Measurements from ENCODE around the gene GCG.

The GCG gene

GRCh38 chr2:162153608-162154224, 1.7 kb upstream of the GCG start:
- DNase-seq (ENCODE audit: low read depth, low spot score): no peak
- no peak overlapping the region for H3K27ac ChIP-seq

- H3K27ac ChIP-seq: no peak overlapping the region
- DNase-seq (ENCODE audit: low read depth, low spot score): no peak
These were observed 2.1 kb downstream of the GCG start for GRCh38 chr2:162149940-162150339.

- no peak for DNase-seq (ENCODE audit: low read depth, low spot score)
These were observed 2.6 kb downstream of the GCG start for GRCh38 chr2:162149466-162149865.

GRCh38 chr2:162148956-162149355, 3.1 kb downstream of the GCG start:
- H3K27ac ChIP-seq: no peak overlapping the region
- DNase-seq (ENCODE audit: low read depth, low spot score): no peak

More at GRCh38 chr2:162149466-162149865, 2.6 kb downstream of the GCG start:
- H3K27ac ChIP-seq: no peak overlapping the region

GRCh38 chr2:162143969-162144368, 8.1 kb downstream of the GCG start:
- H3K27ac ChIP-seq: no peak overlapping the region
- DNase-seq (ENCODE audit: low read depth, low spot score): no peak

GRCh38 chr2:162138310-162138709, 13.7 kb downstream of the GCG start:
- H3K27ac ChIP-seq: no peak overlapping the region
- DNase-seq (ENCODE audit: low read depth, low spot score): no peak

GRCh38 chr2:162127422-162127821, 24.6 kb downstream of the GCG start:
- H3K27ac ChIP-seq: no peak overlapping the region
- no peak for DNase-seq (ENCODE audit: low read depth, low spot score)

GRCh38 chr2:162126527-162126926, 25.5 kb downstream of the GCG start:
- no peak for DNase-seq (ENCODE audit: low read depth, low spot score)

GRCh38 chr2:162126111-162126519, 25.9 kb downstream of the GCG start:
- H3K27ac ChIP-seq: no peak overlapping the region
- no peak for DNase-seq (ENCODE audit: low read depth, low spot score)

More at GRCh38 chr2:162126527-162126926, 25.5 kb downstream of the GCG start:
- no peak overlapping the region for H3K27ac ChIP-seq

- no peak overlapping the region for H3K27ac ChIP-seq
- no peak for DNase-seq (ENCODE audit: low read depth, low spot score)
These were observed 26.9 kb downstream of the GCG start for GRCh38 chr2:162125138-162125537.

- no peak overlapping the region for H3K27ac ChIP-seq
- no peak for DNase-seq (ENCODE audit: low read depth, low spot score)
These were observed 28.0 kb downstream of the GCG start for GRCh38 chr2:162123806-162124758.

GRCh38 chr2:162118166-162119031, 33.6 kb downstream of the GCG start:
- DNase-seq (ENCODE audit: low read depth, low spot score): no peak
- H3K27ac ChIP-seq: peak overlapping the region; percentile 73

GRCh38 chr2:162116352-162116751, 35.7 kb downstream of the GCG start:
- no peak for DNase-seq (ENCODE audit: low read depth, low spot score)
- H3K27ac ChIP-seq: no peak overlapping the region

GRCh38 chr2:162115076-162115475, 37.0 kb downstream of the GCG start:
- no peak for DNase-seq (ENCODE audit: low read depth, low spot score)
- H3K27ac ChIP-seq: no peak overlapping the region

- peak overlapping the region; percentile 26 for H3K27ac ChIP-seq
- no peak for DNase-seq (ENCODE audit: low read depth, low spot score)
These were observed 37.8 kb downstream of the GCG start for GRCh38 chr2:162114271-162114670.

GRCh38 chr2:162113776-162114168, 38.3 kb downstream of the GCG start:
- peak; percentile 29 for DNase-seq (ENCODE audit: low read depth, low spot score)
- peak overlapping the region; percentile 26 for H3K27ac ChIP-seq

GRCh38 chr2:162113088-162113775, 38.8 kb downstream of the GCG start:
- peak overlapping the region; percentile 26 for H3K27ac ChIP-seq
- no peak for DNase-seq (ENCODE audit: low read depth, low spot score)

- peak; percentile 14 for DNase-seq (ENCODE audit: low read depth, low spot score)
- peak overlapping the region; percentile 26 for H3K27ac ChIP-seq
These were observed 39.8 kb downstream of the GCG start for GRCh38 chr2:162111958-162112850.

- no peak overlapping the region for H3K27ac ChIP-seq
- DNase-seq (ENCODE audit: low read depth, low spot score): no peak
These were observed 44.6 kb downstream of the GCG start for GRCh38 chr2:162107361-162107901.
